GM23338 (cell line): ENCODE data around the gene THBS3. TPM values are rescaled to one million over a fixed set of nuclear protein-coding genes. Genes with fewer than 3 reads are reported as not detected.
"Not testable (repeated sequence)": the region's sequence is repeated elsewhere in the genome, so short reads cannot be mapped to it uniquely, and the experiment has no call there.

Experiments
- ATAC-seq: fragments of 200-7000 bp; cut with Tn5 transposase; 3 replicates; pipeline ENCODE4 v1.9.1; 2020
- DNase-seq: peaks from one replicate; pipeline ENCODE4 v3.0.0-alpha.2; 2015; ENCODE audit warnings: low spot score
- H2AFZ ChIP-seq: fragments of 200-600 bp; sonication (generic); 2 replicates; pipeline ENCODE4 v1.8.0; 2016; ENCODE audit warnings: antibody characterized with exemption, mild to moderate bottlenecking, moderate library complexity
- H3F3A ChIP-seq: fragments of 200-600 bp; sonication (generic); replicated peaks from 2 replicates; pipeline ENCODE4 v1.8.0; 2017; ENCODE audit warnings: antibody characterized with exemption, mixed run types, low read depth
- H3K27ac ChIP-seq: fragments of 200-600 bp; sonication (generic); 2 replicates; pipeline ENCODE4 v1.6.1; 2016; ENCODE audit warnings: low read depth
- H3K27me3 ChIP-seq: fragments of 200-600 bp; sonication (generic); 2 replicates; pipeline ENCODE4 v1.8.0; 2016; ENCODE audit warnings: mild to moderate bottlenecking, mixed run types, moderate library complexity; ENCODE audit not compliant: insufficient read depth
- H3K36me3 ChIP-seq: fragments of 200-600 bp; sonication (generic); 2 replicates; pipeline ENCODE4 v1.8.0; 2016; ENCODE audit warnings: mild to moderate bottlenecking; ENCODE audit not compliant: insufficient read depth
- H3K4me1 ChIP-seq: fragments of 200-600 bp; sonication (generic); 2 replicates; pipeline ENCODE4 v1.8.0; 2016; ENCODE audit warnings: mild to moderate bottlenecking, moderate library complexity; ENCODE audit not compliant: insufficient read depth
- H3K4me2 ChIP-seq: fragments of 200-600 bp; sonication (generic); 2 replicates; pipeline ENCODE4 v1.7.1; 2017; ENCODE audit warnings: mixed run types
- H3K4me3 ChIP-seq: fragments of 200-600 bp; sonication (generic); 2 replicates; pipeline ENCODE4 v1.6.1; 2016; ENCODE audit warnings: mixed run types
- H3K79me2 ChIP-seq: fragments of 200-600 bp; sonication (generic); replicated peaks from 2 replicates; pipeline ENCODE4 v1.8.0; 2017; ENCODE audit warnings: mild to moderate bottlenecking; ENCODE audit not compliant: insufficient read depth
- H3K9me2 ChIP-seq: fragments of 200-600 bp; sonication (generic); 2 replicates; pipeline ENCODE4 v1.8.0; 2017; ENCODE audit not compliant: insufficient read depth
- H4K20me1 ChIP-seq: fragments of 200-600 bp; sonication (generic); replicated peaks from 2 replicates; pipeline ENCODE4 v1.8.0; 2017; ENCODE audit warnings: mild to moderate bottlenecking; ENCODE audit not compliant: insufficient read depth
- H3K27ac Mint-ChIP-seq: 2 replicates; pipeline ENCODE4 v1.8.0; 2020; ENCODE audit warnings: inconsistent platforms, mild to moderate bottlenecking, moderate library complexity, mixed read lengths
- H3K27me3 Mint-ChIP-seq: 3 replicates; pipeline ENCODE4 v1.8.0; 2022; ENCODE audit warnings: low read depth, mild to moderate bottlenecking, moderate library complexity, mixed read lengths, inconsistent platforms; ENCODE audit not compliant: insufficient read depth, poor library complexity
- H3K36me3 Mint-ChIP-seq: 3 replicates; pipeline ENCODE4 v1.8.0; 2021; ENCODE audit warnings: low read depth, mild to moderate bottlenecking, inconsistent platforms, moderate library complexity, mixed read lengths
- H3K4me1 Mint-ChIP-seq: 3 replicates; pipeline ENCODE4 v1.8.0; 2020; ENCODE audit warnings: mild to moderate bottlenecking, inconsistent platforms, mixed read lengths
- H3K4me3 Mint-ChIP-seq: 3 replicates; pipeline ENCODE4 v1.8.0; 2021; ENCODE audit warnings: moderate library complexity, mild to moderate bottlenecking, inconsistent platforms, mixed read lengths
- H3K9me3 Mint-ChIP-seq: 3 replicates; pipeline ENCODE4 v1.8.0; 2020; ENCODE audit warnings: moderate library complexity, mild to moderate bottlenecking, inconsistent platforms, mixed read lengths
- CTCF ChIP-seq, 2 experiments: fragments of 200-600 bp in 1 of 2; sonication (generic) in 1 of 2; conservative IDR thresholded peaks; 2 replicates each; pipeline versions ENCODE4 v1.5.1 to v1.6.1; 2016 to 2017; ENCODE audit warnings: antibody characterized with exemption in 2 of 2, low read depth in 2 of 2, mild to moderate bottlenecking in 2 of 2, moderate library complexity in 1 of 2
- ETS1 ChIP-seq: IDR thresholded peaks from 2 replicates; pipeline ENCODE4 v1.6.1; 2016; ENCODE audit warnings: antibody characterized with exemption
- EZH2 ChIP-seq: fragments of 200-600 bp; sonication (generic); IDR thresholded peaks from one replicate; pipeline ENCODE4 v1.8.0; 2017; ENCODE audit warnings: antibody characterized with exemption, mild to moderate bottlenecking, low read depth; ENCODE audit not compliant: unreplicated experiment
- EZH2phosphoT487 ChIP-seq: fragments of 200-600 bp; sonication (generic); IDR thresholded peaks from one replicate; pipeline ENCODE4 v1.8.1; 2018; ENCODE audit warnings: antibody characterized with exemption; ENCODE audit not compliant: unreplicated experiment
- POLR2AphosphoS5 ChIP-seq: IDR thresholded peaks from 2 replicates; pipeline ENCODE4 v1.6.1; 2016; ENCODE audit warnings: antibody characterized with exemption, low read depth
- ZNF462 ChIP-seq: fragments of 250-450 bp; sonication (Bioruptor Pico); IDR thresholded peaks from 2 replicates; pipeline ENCODE4 v1.5.0; 2020; ENCODE audit warnings: mild to moderate bottlenecking, moderate library complexity
- polyA plus RNA-seq: library from polyadenylated mRNA; unstranded; fragments of >200 nt; fragmentation: Nextera tagmentation; extraction: Ambion mirVana; gene quantifications from 2 replicates; pipeline ENCODE4 v1.2.1, GENCODE V29; 2016
- total RNA-seq: library from RNA; depleted of rRNA; stranded (reverse); fragments of >200 nt; shearing (Covaris generic); gene quantifications from 2 replicates; pipeline ENCODE4 v1.2.3, GENCODE V29; 2014

The THBS3 gene
- total and polyA plus RNA-seq, 2 experiments from 2014 or later = 1.2 to 4.3 TPM

DNA sequence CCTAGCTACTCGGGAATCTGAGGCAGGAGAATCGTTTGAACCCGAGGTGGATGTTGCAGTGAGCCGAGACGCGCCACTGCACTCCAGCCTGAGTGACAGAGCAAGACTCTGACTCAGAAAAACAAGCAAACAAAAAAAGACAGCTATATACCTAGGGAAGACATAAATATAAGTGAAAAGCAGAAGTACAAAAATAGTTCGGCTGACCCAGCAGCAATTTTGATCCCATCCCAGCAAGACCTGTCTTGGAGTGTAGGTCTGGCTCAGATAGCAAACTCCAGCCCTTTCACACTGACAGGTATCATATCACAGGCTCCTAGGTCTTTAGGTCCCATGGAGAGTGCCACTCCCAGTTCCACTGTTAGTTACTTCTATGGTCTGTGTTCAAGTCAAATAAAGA is 15.3 kb upstream of the THBS3 start (continued):
- TF ChIP-seq EZH2phosphoT487 (no peak), POLR2AphosphoS5 (no peak), CTCF (conservative IDR thresholded peaks at IDR 0.05; ENCODE audit: low read depth in 2 of 2) (no peak)

GRCh38 chr1:155220211-155220965 is 12.7 kb upstream of the THBS3 start:
- H3K4me3 ChIP-seq = not testable (repeated sequence)

DNA sequence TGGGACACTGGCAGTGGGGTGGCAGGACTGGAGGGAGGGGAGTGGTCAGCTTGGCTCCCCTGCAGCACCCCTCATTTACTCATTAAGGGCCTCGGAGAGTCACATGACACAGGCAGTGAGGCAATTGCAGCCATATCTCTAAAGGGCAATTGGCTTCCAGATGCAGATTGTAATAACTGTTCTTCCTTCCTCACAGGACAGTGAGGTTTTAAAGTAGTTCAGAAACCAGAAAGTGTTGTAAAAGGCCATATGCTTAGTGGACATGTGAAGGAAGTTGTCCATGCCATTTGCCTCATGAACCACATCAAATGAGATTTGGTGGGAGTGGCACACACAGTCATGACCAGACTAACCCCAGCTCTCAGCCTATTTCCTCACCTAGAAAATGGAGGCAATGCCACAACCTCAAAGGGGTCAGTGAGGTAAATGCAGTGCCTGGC is 11.9 kb upstream of the THBS3 start:
- peak overlapping the region; percentile 67 for H2AFZ ChIP-seq
- Mint-ChIP-seq H3K9me3 (no peaks in the 10 kb centered on the region; the same call in 2 of the 3 replicates), H3K27ac (peak overlapping the region; percentile 93), H3K4me1 (peaks cover 12% of the 10 kb centered on the region), H3K36me3 (peaks cover 10% of the 10 kb centered on the region; the same call in 2 of the 3 replicates), H3K4me3 (peak overlapping the region; percentile 61), H3K27me3 (peaks cover 6% of the 10 kb centered on the region)
- H3K36me3 ChIP-seq = no peaks in the 10 kb centered on the region; the same call in 1 of the 2 replicates
- H3K4me3 ChIP-seq = peak overlapping the region; percentile 10; the same call in 1 of the 2 replicates
- H4K20me1 ChIP-seq = no peaks in the 10 kb centered on the region
- H3K9me2 ChIP-seq = no peaks in the 10 kb centered on the region
- H3K27ac ChIP-seq = peak overlapping the region; percentile 7; the same call in 1 of the 2 replicates
- H3K27me3 ChIP-seq = no peaks in the 10 kb centered on the region
- DNase-seq (peak; percentile 73), ATAC-seq (peak; percentile 88)
- H3K4me1 ChIP-seq = no peaks in the 10 kb centered on the region; the same call in 1 of the 2 replicates
- peak overlapping the region; percentile 34 for H3K4me2 ChIP-seq
- no peaks in the 10 kb centered on the region for H3K79me2 ChIP-seq
- H3F3A ChIP-seq = no peaks in the 10 kb centered on the region; the same call in 1 of the 2 replicates
- TF ChIP-seq POLR2AphosphoS5 (no peak), ZNF462 (no peak), EZH2 (no peak), ETS1 (peak; percentile 76), EZH2phosphoT487 (no peak)

More at GRCh38 chr1:155220211-155220965, 12.7 kb upstream of the THBS3 start:
- not testable (repeated sequence) for H3K27me3 Mint-ChIP-seq, H3K36me3 ChIP-seq, DNase-seq, H3K4me3 Mint-ChIP-seq, H3K27ac Mint-ChIP-seq, H3F3A ChIP-seq, H3K9me3 Mint-ChIP-seq, H3K27me3 ChIP-seq, H3K4me1 ChIP-seq, H4K20me1 ChIP-seq, H3K9me2 ChIP-seq, ATAC-seq, H3K4me2 ChIP-seq, H3K79me2 ChIP-seq, H3K36me3 Mint-ChIP-seq
- H3K27ac ChIP-seq = peak overlapping the region; percentile 7; the same call in 1 of the 2 replicates
- H3K4me1 Mint-ChIP-seq = peaks cover 18% of the 10 kb centered on the region
- 0 out of 2 replicates have a peak overlapping the region, but pooled peaks have one; percentile 67 for H2AFZ ChIP-seq
